Measurements from ENCODE around the gene TACC2. TPM values are rescaled to one million over a fixed set of nuclear protein-coding genes. Genes with fewer than 3 reads are reported as not detected.
"Not testable (repeated sequence)": the region's sequence is repeated elsewhere in the genome, so short reads cannot be mapped to it uniquely, and the experiment has no call there.

TACC2 gene
- total RNA-seq, 1 donor from 2014 or later: not detected

DNA sequence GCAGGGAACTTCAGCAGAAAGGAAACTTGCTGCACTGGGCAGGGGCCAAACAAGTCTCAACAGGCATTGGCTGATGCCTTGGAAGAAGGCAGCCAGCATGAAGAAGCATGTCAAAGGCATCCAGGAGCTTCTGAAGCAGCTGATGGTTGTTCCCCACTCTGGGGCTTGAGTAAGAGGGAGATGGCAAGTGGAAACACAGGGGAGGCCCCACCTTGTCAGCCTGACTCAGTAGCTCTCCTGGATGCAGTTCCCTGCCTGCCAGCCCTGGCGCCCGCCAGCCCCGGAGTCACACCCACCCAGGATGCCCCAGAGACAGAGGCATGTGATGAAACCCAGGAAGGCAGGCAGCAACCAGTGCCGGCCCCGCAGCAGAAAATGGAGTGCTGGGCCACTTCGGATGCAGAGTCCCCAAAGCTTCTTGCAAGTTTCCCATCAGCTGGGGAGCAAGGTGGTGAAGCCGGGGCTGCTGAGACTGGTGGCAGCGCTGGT is 96.5 kb downstream of the TACC2 start:
- Mint-ChIP-seq H3K4me1 (ENCODE audit: low read depth) (no peaks in the 10 kb centered on the region), H3K4me3 (no peak overlapping the region)
- no peak for DNase-seq (ENCODE audit: low spot score)

DNA sequence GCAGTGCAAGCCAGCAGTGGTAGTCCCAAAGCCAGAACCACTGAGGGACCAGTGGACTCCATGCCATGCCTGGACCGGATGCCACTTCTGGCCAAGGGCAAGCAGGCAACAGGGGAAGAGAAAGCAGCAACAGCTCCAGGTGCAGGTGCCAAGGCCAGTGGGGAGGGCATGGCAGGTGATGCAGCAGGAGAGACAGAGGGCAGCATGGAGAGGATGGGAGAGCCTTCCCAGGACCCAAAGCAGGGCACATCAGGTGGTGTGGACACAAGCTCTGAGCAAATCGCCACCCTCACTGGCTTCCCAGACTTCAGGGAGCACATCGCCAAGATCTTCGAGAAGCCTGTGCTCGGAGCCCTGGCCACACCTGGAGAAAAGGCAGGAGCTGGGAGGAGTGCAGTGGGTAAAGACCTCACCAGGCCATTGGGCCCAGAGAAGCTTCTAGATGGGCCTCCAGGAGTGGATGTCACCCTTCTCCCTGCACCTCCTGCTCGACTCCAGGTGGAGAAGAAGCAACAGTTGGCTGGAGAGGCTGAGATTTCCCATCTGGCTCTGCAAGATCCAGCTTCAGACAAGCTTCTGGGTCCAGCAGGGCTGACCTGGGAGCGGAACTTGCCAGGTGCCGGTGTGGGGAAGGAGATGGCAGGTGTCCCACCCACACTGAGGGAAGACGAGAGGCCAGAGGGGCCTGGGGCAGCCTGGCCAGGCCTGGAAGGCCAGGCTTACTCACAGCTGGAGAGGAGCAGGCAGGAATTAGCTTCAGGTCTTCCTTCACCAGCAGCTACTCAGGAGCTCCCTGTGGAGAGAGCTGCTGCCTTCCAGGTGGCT is 97.7 kb downstream of the TACC2 start:
- Mint-ChIP-seq H3K36me3 (ENCODE audit: low read depth) (no peaks in the 10 kb centered on the region), H3K4me1 (ENCODE audit: low read depth) (no peaks in the 10 kb centered on the region), H3K27me3 (ENCODE audit: insufficient read depth) (no peaks in the 10 kb centered on the region), H3K4me3 (no peak overlapping the region), H3K27ac (no peak overlapping the region), H3K9me3 (no peaks in the 10 kb centered on the region)
- no peak for DNase-seq (ENCODE audit: low spot score)
- intact Hi-C loops (cut with micrococcal nuclease): no loop called here

More for the DNA sequence above, 96.5 kb downstream of the TACC2 start:
- H3K36me3 Mint-ChIP-seq (ENCODE audit: low read depth): no peaks in the 10 kb centered on the region
- intact Hi-C loops (cut with micrococcal nuclease): no loop called here
- H3K9me3 Mint-ChIP-seq: no peaks in the 10 kb centered on the region
- H3K27ac Mint-ChIP-seq: no peak overlapping the region
- no peaks in the 10 kb centered on the region for H3K27me3 Mint-ChIP-seq (ENCODE audit: insufficient read depth)

DNA sequence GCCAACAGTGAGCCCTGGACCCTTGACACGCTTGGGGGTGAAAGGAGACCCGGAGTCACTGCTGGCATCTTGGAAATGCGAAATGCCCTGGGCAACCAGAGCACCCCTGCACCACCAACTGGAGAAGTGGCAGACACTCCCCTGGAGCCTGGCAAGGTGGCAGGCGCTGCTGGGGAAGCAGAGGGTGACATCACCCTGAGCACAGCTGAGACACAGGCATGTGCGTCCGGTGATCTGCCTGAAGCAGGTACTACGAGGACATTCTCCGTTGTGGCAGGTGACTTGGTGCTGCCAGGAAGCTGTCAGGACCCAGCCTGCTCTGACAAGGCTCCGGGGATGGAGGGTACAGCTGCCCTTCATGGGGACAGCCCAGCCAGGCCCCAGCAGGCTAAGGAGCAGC is 98.5 kb downstream of the TACC2 start:
- no peaks in the 10 kb centered on the region for H3K4me1 Mint-ChIP-seq (ENCODE audit: low read depth)

DNA sequence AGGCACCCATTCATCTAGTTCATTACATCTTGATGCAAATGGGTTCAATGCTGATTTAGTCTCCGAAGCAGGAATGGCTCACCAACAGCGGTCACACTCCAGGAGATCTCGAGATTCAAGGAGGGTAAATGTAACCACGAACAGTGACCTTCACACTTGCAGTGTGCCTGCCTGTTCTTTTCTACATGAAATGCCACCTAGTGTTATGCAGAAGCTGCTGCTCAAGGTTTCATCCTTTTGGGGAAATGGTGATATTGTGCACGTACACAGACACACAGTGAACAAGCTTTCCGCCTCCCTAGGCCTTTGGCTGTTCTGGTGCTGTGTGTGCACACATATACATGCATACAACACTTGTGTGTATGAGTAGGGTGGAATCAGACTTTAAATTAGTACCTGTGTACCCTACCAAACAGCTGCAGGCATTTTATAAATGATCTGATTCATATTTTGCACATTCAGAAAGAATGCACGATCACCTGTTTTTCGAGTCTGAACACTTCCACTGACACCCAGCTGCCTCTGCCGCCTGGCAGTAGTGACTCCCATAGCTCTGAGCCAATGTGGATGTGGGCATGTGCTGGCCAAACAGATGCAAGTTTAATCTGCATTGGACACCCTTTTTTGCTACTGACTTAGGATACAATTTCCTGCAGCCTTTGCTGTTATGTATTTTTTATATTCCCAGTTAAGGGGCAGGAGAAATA is 100.5 kb downstream of the TACC2 start:
- H3K9me3 Mint-ChIP-seq: no peaks in the 10 kb centered on the region
- no peaks in the 10 kb centered on the region for H3K27me3 Mint-ChIP-seq (ENCODE audit: insufficient read depth)
- H3K4me3 Mint-ChIP-seq: no peak overlapping the region
- intact Hi-C loops (cut with micrococcal nuclease): no loop called here
- no peak for DNase-seq (ENCODE audit: low spot score)
- no peak overlapping the region for H3K27ac Mint-ChIP-seq
- H3K36me3 Mint-ChIP-seq (ENCODE audit: low read depth): no peaks in the 10 kb centered on the region
- no peaks in the 10 kb centered on the region for H3K4me1 Mint-ChIP-seq (ENCODE audit: low read depth)

More for the DNA sequence above, 98.5 kb downstream of the TACC2 start:
- intact Hi-C loops (cut with micrococcal nuclease): no loop called here
- Mint-ChIP-seq H3K4me3 (no peak overlapping the region), H3K9me3 (no peaks in the 10 kb centered on the region), H3K27me3 (ENCODE audit: insufficient read depth) (no peaks in the 10 kb centered on the region), H3K27ac (no peak overlapping the region), H3K36me3 (ENCODE audit: low read depth) (no peaks in the 10 kb centered on the region)
- no peak for DNase-seq (ENCODE audit: low spot score)

DNA sequence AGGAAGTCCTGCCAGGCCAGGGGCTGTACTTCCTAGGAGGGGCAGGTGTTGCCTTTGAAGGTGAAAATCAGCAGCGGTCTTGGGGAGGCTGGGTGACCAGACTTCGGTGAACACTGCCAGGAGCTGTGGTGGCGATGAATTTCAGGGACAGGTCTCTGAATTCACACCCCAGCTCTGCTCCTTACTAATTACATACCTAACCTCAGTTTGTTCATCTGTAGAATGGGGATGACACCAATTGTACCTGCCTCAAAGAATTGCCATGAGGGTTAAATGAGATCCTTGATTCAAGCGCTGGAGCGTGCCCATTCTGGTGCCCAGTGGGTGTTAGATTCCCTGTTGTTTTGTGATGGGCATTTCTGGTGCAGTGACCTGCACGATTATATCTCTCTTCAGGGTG is 102.8 kb downstream of the TACC2 start:
- no peaks in the 10 kb centered on the region for H3K9me3 Mint-ChIP-seq
- H3K36me3 Mint-ChIP-seq (ENCODE audit: low read depth): no peaks in the 10 kb centered on the region
- H3K27me3 Mint-ChIP-seq (ENCODE audit: insufficient read depth): no peaks in the 10 kb centered on the region
- H3K4me1 Mint-ChIP-seq (ENCODE audit: low read depth): no peaks in the 10 kb centered on the region
- intact Hi-C loops (cut with micrococcal nuclease): no loop called here
- no peak for DNase-seq (ENCODE audit: low spot score)
- no peak overlapping the region for H3K4me3 Mint-ChIP-seq
- no peak overlapping the region for H3K27ac Mint-ChIP-seq

DNA sequence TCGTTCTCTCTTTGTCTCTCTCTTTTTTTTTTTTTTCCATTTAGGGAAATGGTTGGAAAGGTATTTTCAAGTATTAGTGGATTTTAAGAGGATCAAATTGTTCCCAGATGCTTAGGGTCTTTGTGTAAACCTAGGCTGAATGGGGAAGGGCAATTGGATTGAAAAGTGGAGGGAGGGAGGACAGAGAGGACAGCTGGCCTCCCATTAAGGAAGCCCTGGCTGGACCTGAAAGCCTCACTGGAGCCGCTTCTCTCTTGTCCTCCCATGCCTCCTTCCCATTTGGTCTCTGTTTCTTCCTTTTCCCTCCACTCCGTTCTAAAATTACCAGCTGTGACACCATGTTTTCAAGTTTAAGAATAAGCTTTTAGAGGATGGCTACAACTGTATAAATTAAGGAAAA is 104.1 kb downstream of the TACC2 start:
- H3K27me3 Mint-ChIP-seq (ENCODE audit: insufficient read depth): no peaks in the 10 kb centered on the region
- intact Hi-C loops (cut with micrococcal nuclease): no loop called here
- no peak for DNase-seq (ENCODE audit: low spot score)
- no peak overlapping the region for H3K27ac Mint-ChIP-seq
- no peaks in the 10 kb centered on the region for H3K36me3 Mint-ChIP-seq (ENCODE audit: low read depth)
- no peaks in the 10 kb centered on the region for H3K9me3 Mint-ChIP-seq
- H3K4me3 Mint-ChIP-seq: no peak overlapping the region
- H3K4me1 Mint-ChIP-seq (ENCODE audit: low read depth): no peaks in the 10 kb centered on the region

DNA sequence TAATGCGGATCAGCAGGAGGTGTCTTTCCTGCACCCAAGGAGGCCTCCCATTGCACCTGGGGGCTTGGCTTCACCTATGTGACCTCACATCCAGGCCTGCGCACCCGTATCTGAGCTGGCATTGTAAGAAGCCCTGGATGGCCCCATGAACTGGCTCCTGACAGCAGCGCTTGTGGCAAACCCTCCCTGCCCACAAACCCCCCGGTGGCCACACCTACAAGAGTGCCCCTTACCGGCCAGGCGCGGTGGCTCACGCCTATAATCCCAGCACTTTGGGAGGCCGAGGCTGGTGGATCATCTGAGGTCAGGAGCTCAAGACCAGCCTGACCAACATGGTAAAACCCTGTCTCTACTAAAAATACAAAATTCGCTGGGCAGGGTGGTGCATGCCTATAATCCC is 107.2 kb downstream of the TACC2 start:
- H3K9me3 Mint-ChIP-seq; H3K4me3 Mint-ChIP-seq; intact Hi-C loops (cut with micrococcal nuclease); H3K4me1 Mint-ChIP-seq (ENCODE audit: low read depth); H3K27ac Mint-ChIP-seq; H3K27me3 Mint-ChIP-seq (ENCODE audit: insufficient read depth); DNase-seq (ENCODE audit: low spot score); H3K36me3 Mint-ChIP-seq (ENCODE audit: low read depth): not testable (repeated sequence)

DNA sequence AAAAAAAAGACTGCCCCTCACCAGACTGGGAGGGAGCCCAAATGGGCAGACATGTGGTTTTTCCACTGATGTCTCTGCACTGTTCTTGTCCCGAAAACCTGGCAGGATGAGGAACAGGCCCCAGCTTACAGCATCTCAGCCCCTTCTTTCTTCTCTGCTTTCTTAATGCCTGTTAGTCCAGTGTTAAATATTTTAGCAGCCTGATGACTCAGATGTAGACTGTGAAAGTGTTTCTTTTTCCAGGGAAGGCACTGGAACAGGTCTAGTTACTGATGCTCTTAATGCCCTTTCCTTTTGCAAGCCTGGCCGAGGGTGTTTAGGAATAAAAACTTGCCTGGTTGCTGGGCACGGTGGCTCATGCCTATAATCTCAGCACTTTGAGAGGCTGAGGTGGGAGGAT is 107.7 kb downstream of the TACC2 start:
- no peak for DNase-seq (ENCODE audit: low spot score)
- Mint-ChIP-seq H3K27ac (no peak overlapping the region), H3K36me3 (ENCODE audit: low read depth) (no peaks in the 10 kb centered on the region), H3K27me3 (ENCODE audit: insufficient read depth) (no peaks in the 10 kb centered on the region), H3K4me3 (no peak overlapping the region), H3K9me3 (no peaks in the 10 kb centered on the region), H3K4me1 (ENCODE audit: low read depth) (no peaks in the 10 kb centered on the region)
- intact Hi-C loops (cut with micrococcal nuclease): no loop called here

DNA sequence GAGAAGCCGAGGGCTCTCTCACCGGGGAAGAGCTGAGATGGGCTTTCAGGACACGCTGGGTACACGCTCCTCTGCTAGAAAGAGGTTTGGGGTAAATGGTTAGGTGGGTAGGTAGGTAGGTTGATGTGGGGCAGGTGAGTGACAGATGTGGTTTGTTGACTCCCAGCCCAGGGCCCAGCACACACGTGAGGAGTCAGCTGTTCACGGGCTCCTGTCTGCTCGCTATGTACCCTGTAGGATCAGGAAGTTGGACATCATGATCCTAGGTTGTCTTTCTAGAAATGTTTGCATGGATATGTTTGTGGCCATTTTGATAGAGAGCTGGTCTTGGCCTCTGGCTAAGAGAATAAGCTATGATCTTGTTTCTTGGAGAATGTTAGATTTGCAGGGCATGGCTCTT is 109.0 kb downstream of the TACC2 start:
- no peak for DNase-seq (ENCODE audit: low spot score)
- H3K27ac Mint-ChIP-seq: no peak overlapping the region
- no peaks in the 10 kb centered on the region for H3K36me3 Mint-ChIP-seq (ENCODE audit: low read depth)
- no peak overlapping the region for H3K4me3 Mint-ChIP-seq
- H3K27me3 Mint-ChIP-seq (ENCODE audit: insufficient read depth): no peaks in the 10 kb centered on the region
- no peaks in the 10 kb centered on the region for H3K4me1 Mint-ChIP-seq (ENCODE audit: low read depth)
- intact Hi-C loops (cut with micrococcal nuclease): no loop called here
- H3K9me3 Mint-ChIP-seq: no peaks in the 10 kb centered on the region

DNA sequence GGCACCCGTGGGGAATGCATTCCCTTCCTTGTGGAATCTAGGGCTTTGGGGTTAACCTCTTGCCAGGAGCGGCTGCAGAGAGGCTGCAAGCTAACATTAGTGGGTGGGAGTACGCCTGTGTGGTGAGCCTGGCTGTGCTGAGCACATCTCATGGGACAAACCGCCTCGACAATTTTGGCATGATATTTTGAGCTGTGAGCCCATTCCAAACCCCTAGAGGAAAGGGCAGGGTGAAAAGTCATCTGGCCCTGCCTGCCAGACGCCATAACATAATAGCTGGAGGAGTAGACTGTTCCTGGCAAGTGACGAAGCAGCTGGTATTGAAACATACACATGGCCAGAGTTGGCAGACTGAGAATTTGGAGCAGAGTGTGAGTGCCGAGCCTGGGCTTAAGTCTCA is 110.0 kb downstream of the TACC2 start:
- H3K27ac Mint-ChIP-seq: no peak overlapping the region
- no peaks in the 10 kb centered on the region for H3K36me3 Mint-ChIP-seq (ENCODE audit: low read depth)
- no peaks in the 10 kb centered on the region for H3K4me1 Mint-ChIP-seq (ENCODE audit: low read depth)
- intact Hi-C loops (cut with micrococcal nuclease): no loop called here
- no peaks in the 10 kb centered on the region for H3K9me3 Mint-ChIP-seq
- no peaks in the 10 kb centered on the region for H3K27me3 Mint-ChIP-seq (ENCODE audit: insufficient read depth)
- DNase-seq (ENCODE audit: low spot score): no peak
- no peak overlapping the region for H3K4me3 Mint-ChIP-seq

DNA sequence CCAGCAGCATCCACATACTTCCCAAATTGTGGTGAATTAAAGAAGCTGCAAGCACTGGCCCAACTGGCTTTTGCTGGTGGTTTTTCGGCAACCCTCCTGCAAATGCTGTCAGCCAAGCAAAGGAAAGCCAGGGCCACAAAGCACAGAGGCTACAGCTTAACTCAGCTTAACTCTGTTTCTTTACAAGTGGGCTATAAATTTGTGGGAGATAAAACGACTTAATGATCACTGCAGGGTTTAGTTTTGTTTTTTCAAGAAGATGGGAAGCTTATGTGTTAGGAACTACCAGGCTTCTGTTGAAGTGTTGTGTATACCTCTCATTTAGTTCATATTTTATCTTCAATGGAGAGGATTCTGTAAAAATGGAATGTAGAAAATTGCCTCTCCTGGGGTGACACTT is 110.6 kb downstream of the TACC2 start:
- intact Hi-C loops (cut with micrococcal nuclease): no loop called here
- no peaks in the 10 kb centered on the region for H3K27me3 Mint-ChIP-seq (ENCODE audit: insufficient read depth)
- no peak overlapping the region for H3K27ac Mint-ChIP-seq
- no peak overlapping the region for H3K4me3 Mint-ChIP-seq
- H3K4me1 Mint-ChIP-seq (ENCODE audit: low read depth): no peaks in the 10 kb centered on the region
- H3K36me3 Mint-ChIP-seq (ENCODE audit: low read depth): no peaks in the 10 kb centered on the region
- no peaks in the 10 kb centered on the region for H3K9me3 Mint-ChIP-seq
- DNase-seq (ENCODE audit: low spot score): no peak

DNA sequence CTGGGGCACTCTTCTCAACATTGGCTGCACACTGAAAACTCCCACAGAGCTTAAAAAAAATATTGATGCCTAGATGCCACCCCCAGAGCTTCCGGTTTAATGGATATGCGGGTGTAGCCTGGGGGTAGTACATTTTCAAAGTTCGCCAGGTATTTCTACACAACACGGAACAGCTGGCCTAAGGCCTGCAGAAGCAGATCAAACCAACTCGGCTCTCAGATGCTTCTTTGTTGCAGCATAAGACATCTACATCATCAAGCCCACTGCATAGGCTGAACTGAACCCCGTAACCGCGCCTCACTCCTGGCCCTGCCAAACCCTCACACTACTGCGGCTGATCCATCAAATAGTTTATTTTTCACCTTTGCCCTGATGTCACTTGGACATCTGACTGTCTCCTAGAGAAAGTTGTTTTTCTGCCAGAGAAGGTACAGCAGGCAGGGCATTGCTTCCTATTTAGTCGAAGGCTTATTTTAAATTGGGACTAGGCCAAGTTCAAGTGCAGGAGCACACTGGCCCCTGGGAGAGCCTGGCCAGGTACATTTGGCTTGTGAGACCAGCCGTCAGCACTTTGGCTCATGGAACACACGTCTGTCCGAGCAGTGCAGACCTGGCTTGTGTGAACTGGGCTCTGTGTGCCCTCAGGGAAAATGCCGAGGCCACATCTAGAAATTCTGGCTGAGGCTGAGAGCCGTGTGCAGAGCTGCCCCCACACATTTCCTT is 113.3 kb downstream of the TACC2 start:
- Mint-ChIP-seq H3K4me3 (no peak overlapping the region), H3K27me3 (ENCODE audit: insufficient read depth) (no peaks in the 10 kb centered on the region), H3K27ac (no peak overlapping the region), H3K9me3 (no peaks in the 10 kb centered on the region), H3K36me3 (ENCODE audit: low read depth) (no peaks in the 10 kb centered on the region), H3K4me1 (ENCODE audit: low read depth) (no peaks in the 10 kb centered on the region)
- intact Hi-C loops (cut with micrococcal nuclease): no loop called here
- DNase-seq (ENCODE audit: low spot score): no peak
